Measurements from ENCODE around the gene FILIP1L. TPM values are rescaled to one million over a fixed set of nuclear protein-coding genes. Genes with fewer than 3 reads are reported as not detected.

FILIP1L gene
- total RNA-seq, 1 donor from 2014 or later: 1.5 TPM

DNA sequence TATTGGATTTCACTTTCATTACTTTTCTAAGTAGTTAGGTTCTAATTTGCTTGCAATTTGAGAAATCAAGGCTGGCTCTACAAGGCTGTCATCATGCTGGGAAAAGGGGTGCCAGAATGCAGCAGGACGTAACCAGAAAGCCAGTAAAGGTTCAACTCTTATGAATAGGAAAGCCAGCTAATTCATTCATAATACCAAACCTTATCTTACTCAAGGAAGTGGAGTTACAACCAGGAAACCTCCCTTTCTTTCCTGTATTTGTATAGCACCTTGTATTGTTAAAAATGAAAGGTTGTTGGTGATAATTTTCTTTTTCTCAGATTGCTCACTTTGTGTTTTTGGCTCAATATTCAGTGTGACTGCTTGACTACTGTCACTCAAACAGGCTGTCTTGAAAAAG, 109.4 kb downstream of the FILIP1L start:
- Mint-ChIP-seq H3K27me3 (no peaks in the 10 kb centered on the region), H3K4me1 (peaks cover 26% of the 10 kb centered on the region), H3K4me3 (no peak overlapping the region), H3K9me3 (no peaks in the 10 kb centered on the region), H3K27ac (no peak overlapping the region), H3K36me3 (ENCODE audit: low read depth) (no peaks in the 10 kb centered on the region)
- intact Hi-C loops (cut with micrococcal nuclease): loop anchor here (5.0 kb wide), 1 partner anchor 37 kb away; no protein-coding TSS in a partner anchor
- TF ChIP-seq, protein P1, sequence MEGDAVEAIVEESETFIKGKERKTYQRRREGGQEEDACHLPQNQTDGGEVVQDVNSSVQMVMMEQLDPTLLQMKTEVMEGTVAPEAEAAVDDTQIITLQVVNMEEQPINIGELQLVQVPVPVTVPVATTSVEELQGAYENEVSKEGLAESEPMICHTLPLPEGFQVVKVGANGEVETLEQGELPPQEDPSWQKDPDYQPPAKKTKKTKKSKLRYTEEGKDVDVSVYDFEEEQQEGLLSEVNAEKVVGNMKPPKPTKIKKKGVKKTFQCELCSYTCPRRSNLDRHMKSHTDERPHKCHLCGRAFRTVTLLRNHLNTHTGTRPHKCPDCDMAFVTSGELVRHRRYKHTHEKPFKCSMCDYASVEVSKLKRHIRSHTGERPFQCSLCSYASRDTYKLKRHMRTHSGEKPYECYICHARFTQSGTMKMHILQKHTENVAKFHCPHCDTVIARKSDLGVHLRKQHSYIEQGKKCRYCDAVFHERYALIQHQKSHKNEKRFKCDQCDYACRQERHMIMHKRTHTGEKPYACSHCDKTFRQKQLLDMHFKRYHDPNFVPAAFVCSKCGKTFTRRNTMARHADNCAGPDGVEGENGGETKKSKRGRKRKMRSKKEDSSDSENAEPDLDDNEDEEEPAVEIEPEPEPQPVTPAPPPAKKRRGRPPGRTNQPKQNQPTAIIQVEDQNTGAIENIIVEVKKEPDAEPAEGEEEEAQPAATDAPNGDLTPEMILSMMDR (IDR thresholded peaks at IDR 0.05): no peak
- POLR2A ChIA-PET: no interaction called here
- ATAC-seq (ENCODE audit: low read depth): no peak
- CTCF ChIA-PET: no interaction called here
- no peak for DNase-seq

DNA sequence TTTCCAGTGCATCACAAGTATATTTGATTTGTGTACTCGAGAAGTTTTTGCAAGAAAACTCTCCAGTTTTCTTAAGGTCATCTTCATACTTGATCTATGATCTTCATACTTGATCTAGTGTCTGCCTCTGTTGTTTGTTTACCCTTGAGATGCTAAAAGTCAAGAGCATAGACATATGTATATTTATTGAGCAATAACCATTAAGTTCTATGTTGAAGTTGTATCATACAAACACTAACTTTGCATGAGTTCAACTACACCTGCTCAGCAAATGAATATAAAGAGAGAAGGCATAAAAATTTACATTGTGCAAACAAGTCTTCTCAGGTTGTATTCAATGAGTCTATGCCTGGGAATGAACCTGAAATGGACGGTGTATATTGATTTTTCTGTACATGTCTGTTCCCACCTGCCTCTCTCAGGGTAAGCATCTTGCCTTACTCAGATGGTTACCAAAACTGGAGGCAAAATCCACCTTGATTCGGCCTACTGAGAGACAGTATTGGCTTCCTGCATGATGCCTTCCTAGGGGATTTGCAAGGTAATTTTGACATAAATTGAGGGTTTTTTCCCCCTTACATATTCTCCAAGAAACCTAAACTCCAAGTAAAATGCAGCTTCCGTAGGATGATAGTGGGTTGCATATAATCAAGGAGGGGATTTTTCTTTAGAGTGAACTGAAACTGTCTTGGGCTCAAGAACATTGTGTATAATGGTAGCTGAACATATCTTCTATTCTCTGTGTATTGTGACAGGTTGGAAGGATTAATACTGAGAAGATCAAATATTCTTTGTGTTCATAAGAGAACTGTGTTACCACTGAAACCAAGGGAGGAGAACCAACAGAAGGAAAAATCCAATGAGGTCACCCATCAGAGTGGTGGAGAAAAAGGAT, 110.4 kb downstream of the FILIP1L start:
- Mint-ChIP-seq H3K27ac (no peak overlapping the region), H3K4me1 (peaks cover 17% of the 10 kb centered on the region), H3K9me3 (no peaks in the 10 kb centered on the region), H3K4me3 (no peak overlapping the region), H3K36me3 (ENCODE audit: low read depth) (no peaks in the 10 kb centered on the region), H3K27me3 (no peaks in the 10 kb centered on the region)
- ATAC-seq (ENCODE audit: low read depth) (no peak), DNase-seq (no peak)
- intact Hi-C loops (cut with micrococcal nuclease): loop anchor here (5.0 kb wide), 1 partner anchor 38 kb away; no protein-coding TSS in a partner anchor
- CTCF ChIA-PET: no interaction called here
- POLR2A ChIA-PET: no interaction called here
- TF ChIP-seq, protein P1 (IDR thresholded peaks at IDR 0.05): no peak

DNA sequence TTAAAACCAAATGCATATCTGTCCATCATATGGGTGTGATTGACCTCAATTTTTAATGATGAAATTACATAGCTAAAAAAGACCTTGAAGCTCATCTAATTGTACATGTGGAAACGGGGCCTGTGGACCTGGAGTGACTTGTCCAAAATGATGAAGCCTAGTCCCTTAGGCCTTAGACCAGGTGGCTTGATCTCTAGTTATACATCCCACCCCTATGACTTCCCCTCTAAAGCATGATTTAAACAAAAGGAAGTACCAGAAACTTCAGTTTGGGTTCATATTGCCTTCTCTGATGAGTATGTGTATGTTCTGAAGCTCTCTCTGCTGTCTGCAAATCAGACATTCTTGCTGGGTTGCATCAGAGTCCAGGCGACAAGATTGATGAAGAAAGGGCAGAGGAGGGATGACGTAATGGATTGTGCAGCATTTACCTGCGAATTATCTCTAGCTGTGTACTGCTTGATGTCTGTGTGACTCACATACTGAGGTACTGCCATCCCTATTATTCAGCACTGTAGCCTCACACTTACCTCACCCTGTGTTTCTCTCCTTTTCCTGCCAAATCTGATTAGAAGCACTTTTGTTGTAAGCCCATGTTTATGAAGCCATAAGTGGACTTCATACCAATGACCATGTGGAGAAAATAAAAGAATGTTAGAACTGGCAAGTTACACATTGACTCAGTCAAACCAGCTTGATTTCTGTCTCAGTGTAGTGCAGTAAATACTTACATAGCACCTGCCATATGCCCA, 111.5 kb downstream of the FILIP1L start:
- Mint-ChIP-seq H3K9me3 (no peaks in the 10 kb centered on the region), H3K27me3 (no peaks in the 10 kb centered on the region), H3K27ac (no peak overlapping the region), H3K36me3 (ENCODE audit: low read depth) (peaks cover 1% of the 10 kb centered on the region), H3K4me3 (no peak overlapping the region), H3K4me1 (peaks cover 17% of the 10 kb centered on the region)
- DNase-seq (no peak), ATAC-seq (ENCODE audit: low read depth) (no peak)
- CTCF ChIA-PET: no interaction called here
- intact Hi-C loops (cut with micrococcal nuclease): loop anchor here (5.0 kb wide), 1 partner anchor 40 kb away; no protein-coding TSS in a partner anchor
- TF ChIP-seq, protein P1 (IDR thresholded peaks at IDR 0.05): no peak
- POLR2A ChIA-PET: no interaction called here

DNA sequence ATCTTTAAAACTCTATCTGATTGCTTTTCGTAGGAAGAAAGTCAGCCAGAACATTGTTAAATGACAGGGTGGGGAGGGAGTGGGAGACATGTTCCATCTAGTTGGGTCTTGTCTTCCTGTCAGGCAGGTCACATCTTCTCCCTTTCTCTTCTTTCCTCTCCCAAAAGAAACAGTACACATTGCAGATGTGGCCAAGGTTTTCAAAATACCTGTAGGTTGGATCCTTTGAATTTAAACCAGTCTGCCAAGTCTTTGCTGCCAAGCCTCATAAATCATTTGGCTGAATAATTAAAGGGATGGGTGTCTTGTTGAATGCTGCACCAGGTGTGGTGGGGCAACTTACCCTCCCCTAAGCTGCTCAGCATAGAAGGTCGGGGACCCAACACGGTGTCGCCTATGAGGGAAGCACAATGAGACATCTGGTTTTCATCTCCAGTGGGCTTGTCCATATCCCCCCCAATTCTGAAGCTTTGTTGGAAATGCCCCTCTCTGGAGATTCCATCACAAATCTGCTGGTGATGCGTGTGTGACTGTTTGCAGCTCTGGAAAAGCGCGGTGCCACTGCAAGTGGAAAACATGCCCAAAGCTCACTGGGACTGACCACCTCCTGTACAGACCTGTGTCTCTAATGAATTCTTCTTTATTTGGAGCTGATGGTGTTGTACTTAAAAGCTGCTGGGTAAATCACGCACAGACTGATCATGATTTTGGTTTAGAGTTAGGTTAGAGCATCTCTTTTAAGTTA, 112.6 kb downstream of the FILIP1L start:
- peaks cover 1% of the 10 kb centered on the region for H3K36me3 Mint-ChIP-seq (ENCODE audit: low read depth)
- ChIA-PET POLR2A (no interaction called here), CTCF (no interaction called here)
- no peak overlapping the region for H3K4me3 Mint-ChIP-seq
- H3K9me3 Mint-ChIP-seq: no peaks in the 10 kb centered on the region
- TF ChIP-seq, protein P1 (IDR thresholded peaks at IDR 0.05): no peak
- no peaks in the 10 kb centered on the region for H3K27me3 Mint-ChIP-seq
- peaks cover 17% of the 10 kb centered on the region for H3K4me1 Mint-ChIP-seq
- intact Hi-C loops (cut with micrococcal nuclease): loop anchor here (5.0 kb wide), 1 partner anchor 41 kb away; no protein-coding TSS in a partner anchor
- ATAC-seq (ENCODE audit: low read depth) (no peak), DNase-seq (no peak)
- H3K27ac Mint-ChIP-seq: no peak overlapping the region
